ENCODE measurements around the gene OR2AE1.
"Not testable (repeated sequence)": the region's sequence is repeated elsewhere in the genome, so short reads cannot be mapped to it uniquely, and the experiment has no call there.

The OR2AE1 gene

GRCh38 chr7:99890348-99890747 lies 13.5 kb upstream of the OR2AE1 start:
- H3K27ac Mint-ChIP-seq; H3K9me3 Mint-ChIP-seq; H3K27me3 Mint-ChIP-seq (ENCODE audit: low read depth); H3K4me1 Mint-ChIP-seq (ENCODE audit: low read depth); H3K4me3 Mint-ChIP-seq: not testable (repeated sequence)
- peaks cover 41% of the 10 kb centered on the region for H3K36me3 Mint-ChIP-seq (ENCODE audit: low read depth)

GRCh38 chr7:99888366-99888765 lies 11.5 kb upstream of the OR2AE1 start:
- not testable (repeated sequence) for H3K4me3 Mint-ChIP-seq; H3K27me3 Mint-ChIP-seq (ENCODE audit: low read depth); H3K27ac Mint-ChIP-seq; H3K9me3 Mint-ChIP-seq; H3K4me1 Mint-ChIP-seq (ENCODE audit: low read depth)
- peaks cover 37% of the 10 kb centered on the region for H3K36me3 Mint-ChIP-seq (ENCODE audit: low read depth)

GRCh38 chr7:99881370-99881769 lies 4.5 kb upstream of the OR2AE1 start:
- no peaks in the 10 kb centered on the region for H3K27me3 Mint-ChIP-seq (ENCODE audit: low read depth)
- H3K36me3 Mint-ChIP-seq (ENCODE audit: low read depth), result no peaks in the 10 kb centered on the region
- H3K27ac Mint-ChIP-seq, result no peak overlapping the region
- no peak overlapping the region for H3K4me3 Mint-ChIP-seq
- no peaks in the 10 kb centered on the region for H3K9me3 Mint-ChIP-seq
- H3K4me1 Mint-ChIP-seq (ENCODE audit: low read depth), result no peaks in the 10 kb centered on the region

- no peak overlapping the region for H3K27ac Mint-ChIP-seq
- H3K27me3 Mint-ChIP-seq (ENCODE audit: low read depth), result no peaks in the 10 kb centered on the region
- H3K9me3 Mint-ChIP-seq, result no peaks in the 10 kb centered on the region
- peaks cover 2% of the 10 kb centered on the region for H3K4me1 Mint-ChIP-seq (ENCODE audit: low read depth)
- H3K36me3 Mint-ChIP-seq (ENCODE audit: low read depth), result no peaks in the 10 kb centered on the region
- no peak overlapping the region for H3K4me3 Mint-ChIP-seq
Observed at GRCh38 chr7:99876491-99876890, 342 bp downstream of the OR2AE1 start.

- peaks cover 4% of the 10 kb centered on the region for H3K9me3 Mint-ChIP-seq
- no peak overlapping the region for H3K27ac Mint-ChIP-seq
- H3K4me1 Mint-ChIP-seq (ENCODE audit: low read depth), result no peaks in the 10 kb centered on the region
- H3K27me3 Mint-ChIP-seq (ENCODE audit: low read depth), result peaks cover 30% of the 10 kb centered on the region
- H3K4me3 Mint-ChIP-seq, result no peak overlapping the region
- no peaks in the 10 kb centered on the region for H3K36me3 Mint-ChIP-seq (ENCODE audit: low read depth)
Observed at GRCh38 chr7:99868246-99868645, 8.6 kb downstream of the OR2AE1 start.

GRCh38 chr7:99867477-99867876 lies 9.4 kb downstream of the OR2AE1 start:
- H3K4me1 Mint-ChIP-seq (ENCODE audit: low read depth), result not testable (repeated sequence)

GRCh38 chr7:99863847-99864440 lies 12.9 kb downstream of the OR2AE1 start:
- Mint-ChIP-seq H3K27me3 (ENCODE audit: low read depth) (peaks cover 43% of the 10 kb centered on the region), H3K4me1 (ENCODE audit: low read depth) (no peaks in the 10 kb centered on the region), H3K27ac (no peak overlapping the region), H3K4me3 (no peak overlapping the region), H3K9me3 (peaks cover 4% of the 10 kb centered on the region), H3K36me3 (ENCODE audit: low read depth) (no peaks in the 10 kb centered on the region)

More at GRCh38 chr7:99867477-99867876, 9.4 kb downstream of the OR2AE1 start:
- H3K9me3 Mint-ChIP-seq; H3K27ac Mint-ChIP-seq; H3K36me3 Mint-ChIP-seq (ENCODE audit: low read depth); H3K4me3 Mint-ChIP-seq: not testable (repeated sequence)
- H3K27me3 Mint-ChIP-seq (ENCODE audit: low read depth), result peaks cover 34% of the 10 kb centered on the region

GRCh38 chr7:99860281-99861127 lies 16.3 kb downstream of the OR2AE1 start:
- Mint-ChIP-seq H3K4me1 (ENCODE audit: low read depth) (no peaks in the 10 kb centered on the region), H3K36me3 (ENCODE audit: low read depth) (no peaks in the 10 kb centered on the region), H3K27ac (no peak overlapping the region), H3K27me3 (ENCODE audit: low read depth) (peaks cover 18% of the 10 kb centered on the region), H3K4me3 (no peak overlapping the region), H3K9me3 (no peaks in the 10 kb centered on the region)

GRCh38 chr7:99855236-99855635 lies 21.6 kb downstream of the OR2AE1 start:
- peaks cover 17% of the 10 kb centered on the region for H3K27me3 Mint-ChIP-seq (ENCODE audit: low read depth)
- H3K4me1 Mint-ChIP-seq (ENCODE audit: low read depth), result no peaks in the 10 kb centered on the region
- H3K27ac Mint-ChIP-seq, result no peak overlapping the region

GRCh38 chr7:99848420-99849216 lies 28.2 kb downstream of the OR2AE1 start:
- no peaks in the 10 kb centered on the region for H3K4me1 Mint-ChIP-seq (ENCODE audit: low read depth)
- H3K9me3 Mint-ChIP-seq, result no peaks in the 10 kb centered on the region
- H3K27ac Mint-ChIP-seq, result no peak overlapping the region
- peaks cover 13% of the 10 kb centered on the region for H3K27me3 Mint-ChIP-seq (ENCODE audit: low read depth)
- H3K4me3 Mint-ChIP-seq, result no peak overlapping the region
- H3K36me3 Mint-ChIP-seq (ENCODE audit: low read depth), result no peaks in the 10 kb centered on the region

More at GRCh38 chr7:99855236-99855635, 21.6 kb downstream of the OR2AE1 start:
- Mint-ChIP-seq H3K36me3 (ENCODE audit: low read depth) (no peaks in the 10 kb centered on the region), H3K9me3 (no peaks in the 10 kb centered on the region), H3K4me3 (no peak overlapping the region)

- H3K4me1 Mint-ChIP-seq (ENCODE audit: low read depth), result no peaks in the 10 kb centered on the region
- no peak overlapping the region for H3K27ac Mint-ChIP-seq
- no peaks in the 10 kb centered on the region for H3K36me3 Mint-ChIP-seq (ENCODE audit: low read depth)
- no peaks in the 10 kb centered on the region for H3K9me3 Mint-ChIP-seq
- peaks cover 8% of the 10 kb centered on the region for H3K27me3 Mint-ChIP-seq (ENCODE audit: low read depth)
- no peak overlapping the region for H3K4me3 Mint-ChIP-seq
Observed at GRCh38 chr7:99844328-99844727, 32.5 kb downstream of the OR2AE1 start.

GRCh38 chr7:99843808-99844207 lies 33.0 kb downstream of the OR2AE1 start:
- no peak overlapping the region for H3K4me3 Mint-ChIP-seq
- H3K27ac Mint-ChIP-seq, result no peak overlapping the region
- H3K9me3 Mint-ChIP-seq, result no peaks in the 10 kb centered on the region
- no peaks in the 10 kb centered on the region for H3K4me1 Mint-ChIP-seq (ENCODE audit: low read depth)
- peaks cover 8% of the 10 kb centered on the region for H3K27me3 Mint-ChIP-seq (ENCODE audit: low read depth)
- H3K36me3 Mint-ChIP-seq (ENCODE audit: low read depth), result no peaks in the 10 kb centered on the region

GRCh38 chr7:99842926-99843325 lies 33.9 kb downstream of the OR2AE1 start:
- no peak overlapping the region for H3K27ac Mint-ChIP-seq
- H3K4me1 Mint-ChIP-seq (ENCODE audit: low read depth), result peaks cover 2% of the 10 kb centered on the region
- no peak overlapping the region for H3K4me3 Mint-ChIP-seq
- H3K27me3 Mint-ChIP-seq (ENCODE audit: low read depth), result peaks cover 8% of the 10 kb centered on the region
- no peaks in the 10 kb centered on the region for H3K36me3 Mint-ChIP-seq (ENCODE audit: low read depth)
- H3K9me3 Mint-ChIP-seq, result no peaks in the 10 kb centered on the region

GRCh38 chr7:99840136-99840869 lies 36.5 kb downstream of the OR2AE1 start:
- H3K27ac Mint-ChIP-seq, result no peak overlapping the region
- H3K27me3 Mint-ChIP-seq (ENCODE audit: low read depth), result peaks cover 3% of the 10 kb centered on the region
- H3K4me3 Mint-ChIP-seq, result no peak overlapping the region

More at GRCh38 chr7:99840136-99840869, 36.5 kb downstream of the OR2AE1 start:
- peaks cover 5% of the 10 kb centered on the region for H3K4me1 Mint-ChIP-seq (ENCODE audit: low read depth)
- H3K36me3 Mint-ChIP-seq (ENCODE audit: low read depth), result no peaks in the 10 kb centered on the region
- no peaks in the 10 kb centered on the region for H3K9me3 Mint-ChIP-seq
